DND-41 (cell line): ENCODE results near the gene SLC2A1.

Source experiments
- ATAC-seq: fragments of 200-7000 bp; cut with Tn5 transposase; 3 replicates; pipeline ENCODE4 v1.9.1; 2021; ENCODE audit warnings: low read depth; ENCODE audit not compliant: insufficient read depth
- DNase-seq: peaks from one replicate; pipeline ENCODE4 v3.0.0-alpha.2; 2020
- H2AFZ ChIP-seq: 2 replicates; pipeline ENCODE4 v1.6.0; 2012; ENCODE audit warnings: low read depth, low read length
- H3K27ac ChIP-seq: 2 replicates; pipeline ENCODE4 v1.5.1; 2012; ENCODE audit warnings: low read length, inconsistent platforms
- H3K27me3 ChIP-seq: fragments of 200-600 bp; sonication (generic); 2 replicates; pipeline ENCODE4 v1.6.0; 2012; ENCODE audit warnings: low read length, mild to moderate bottlenecking, inconsistent platforms; ENCODE audit not compliant: insufficient read depth, poor library complexity
- H3K36me3 ChIP-seq: 2 replicates; pipeline ENCODE4 v1.5.1; 2012; ENCODE audit warnings: low read length, inconsistent platforms; ENCODE audit not compliant: insufficient read depth
- H3K4me1 ChIP-seq: 2 replicates; pipeline ENCODE4 v1.5.1; 2012; ENCODE audit warnings: mild to moderate bottlenecking, low read length; ENCODE audit not compliant: insufficient read depth
- H3K4me2 ChIP-seq: 2 replicates; pipeline ENCODE4 v1.6.0; 2012; ENCODE audit warnings: mild to moderate bottlenecking, moderate library complexity, low read length, inconsistent platforms; ENCODE audit not compliant: insufficient read depth
- H3K4me3 ChIP-seq, 2 experiments: fragments of 200-600 bp in 1 of 2; shearing (Covaris generic) in 1 of 2; 2 replicates each; pipeline ENCODE4 v1.5.1; 2012 to 2016; ENCODE audit warnings: inconsistent platforms in 2 of 2, low read length in 2 of 2, mild to moderate bottlenecking in 2 of 2, low read depth in 1 of 2, moderate library complexity in 1 of 2
- H3K79me2 ChIP-seq: 2 replicates; pipeline ENCODE4 v1.6.0; 2012; ENCODE audit warnings: low read length, inconsistent platforms; ENCODE audit not compliant: insufficient read depth
- H3K9ac ChIP-seq: 2 replicates; pipeline ENCODE4 v1.6.0; 2012; ENCODE audit warnings: low read depth, mild to moderate bottlenecking, inconsistent platforms, low read length, moderate library complexity
- H3K9me3 ChIP-seq: 2 replicates; pipeline ENCODE4 v1.5.1; 2012; ENCODE audit warnings: low read length, moderate library complexity, mild to moderate bottlenecking, inconsistent platforms; ENCODE audit not compliant: insufficient read depth, severe bottlenecking
- H4K20me1 ChIP-seq: 2 replicates; pipeline ENCODE4 v1.6.0; 2012; ENCODE audit warnings: low read length; ENCODE audit not compliant: insufficient read depth
- EZH2 ChIP-seq: IDR thresholded peaks from 3 replicates; pipeline ENCODE4 v1.6.1; 2012; ENCODE audit warnings: borderline replicate concordance, low read depth, mild to moderate bottlenecking, moderate library complexity, low read length, inconsistent platforms; ENCODE audit not compliant: severe bottlenecking
- TF ChIP-seq, protein P1 (sequence below): IDR thresholded peaks from 2 replicates; pipeline ENCODE4 v1.5.1; 2012; ENCODE audit warnings: borderline replicate concordance, low read length, moderate library complexity, mild to moderate bottlenecking; ENCODE audit not compliant: poor library complexity, severe bottlenecking; ENCODE audit errors: extremely low read depth

SLC2A1 gene

DNA sequence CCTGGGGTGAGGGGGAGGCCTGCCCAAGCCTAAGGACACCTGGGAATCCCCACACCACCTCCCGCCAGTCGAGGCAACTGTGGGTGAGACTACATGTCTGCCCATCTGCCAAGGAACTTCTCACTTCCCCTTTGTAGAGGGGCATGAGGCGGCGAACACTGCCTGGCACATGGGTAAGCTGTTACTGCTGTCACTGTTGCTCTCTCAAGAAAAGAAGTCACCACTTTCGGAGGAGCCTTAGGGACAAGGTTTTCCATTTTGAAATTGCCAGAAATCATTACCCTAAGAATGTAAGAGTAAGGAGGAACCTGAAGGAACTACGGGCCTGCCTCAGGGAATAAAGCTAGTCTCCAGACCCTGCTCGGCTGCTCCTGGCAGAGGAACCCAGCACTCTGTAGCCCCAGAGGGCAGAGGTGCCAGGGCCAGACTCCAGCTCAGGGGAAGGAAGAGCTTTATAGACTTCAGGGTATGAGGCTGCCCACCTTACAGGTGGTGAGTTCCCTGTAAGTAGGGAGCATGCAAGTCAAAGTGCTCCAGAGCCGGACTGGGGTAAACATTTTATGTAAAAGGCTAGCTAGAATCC is 23.3 kb downstream of the SLC2A1 start:
- TF ChIP-seq, protein P1, sequence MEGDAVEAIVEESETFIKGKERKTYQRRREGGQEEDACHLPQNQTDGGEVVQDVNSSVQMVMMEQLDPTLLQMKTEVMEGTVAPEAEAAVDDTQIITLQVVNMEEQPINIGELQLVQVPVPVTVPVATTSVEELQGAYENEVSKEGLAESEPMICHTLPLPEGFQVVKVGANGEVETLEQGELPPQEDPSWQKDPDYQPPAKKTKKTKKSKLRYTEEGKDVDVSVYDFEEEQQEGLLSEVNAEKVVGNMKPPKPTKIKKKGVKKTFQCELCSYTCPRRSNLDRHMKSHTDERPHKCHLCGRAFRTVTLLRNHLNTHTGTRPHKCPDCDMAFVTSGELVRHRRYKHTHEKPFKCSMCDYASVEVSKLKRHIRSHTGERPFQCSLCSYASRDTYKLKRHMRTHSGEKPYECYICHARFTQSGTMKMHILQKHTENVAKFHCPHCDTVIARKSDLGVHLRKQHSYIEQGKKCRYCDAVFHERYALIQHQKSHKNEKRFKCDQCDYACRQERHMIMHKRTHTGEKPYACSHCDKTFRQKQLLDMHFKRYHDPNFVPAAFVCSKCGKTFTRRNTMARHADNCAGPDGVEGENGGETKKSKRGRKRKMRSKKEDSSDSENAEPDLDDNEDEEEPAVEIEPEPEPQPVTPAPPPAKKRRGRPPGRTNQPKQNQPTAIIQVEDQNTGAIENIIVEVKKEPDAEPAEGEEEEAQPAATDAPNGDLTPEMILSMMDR = no peak
- TF ChIP-seq EZH2 = no peak
- Histone ChIP-seq H3K27ac (no peak overlapping the region), H3K36me3 (peaks cover 98% of the 10 kb centered on the region), H4K20me1 (peaks cover 97% of the 10 kb centered on the region), H3K4me2 (no peak overlapping the region), H3K4me3 (no peak overlapping the region), H3K4me1 (peaks cover 47% of the 10 kb centered on the region), H3K9ac (no peak overlapping the region), H2AFZ (no peak overlapping the region), H3K9me3 (no peaks in the 10 kb centered on the region), H3K79me2 (peaks cover 99% of the 10 kb centered on the region), H3K27me3 (no peaks in the 10 kb centered on the region)
- ATAC-seq = no peak
- no peak for DNase-seq

DNA sequence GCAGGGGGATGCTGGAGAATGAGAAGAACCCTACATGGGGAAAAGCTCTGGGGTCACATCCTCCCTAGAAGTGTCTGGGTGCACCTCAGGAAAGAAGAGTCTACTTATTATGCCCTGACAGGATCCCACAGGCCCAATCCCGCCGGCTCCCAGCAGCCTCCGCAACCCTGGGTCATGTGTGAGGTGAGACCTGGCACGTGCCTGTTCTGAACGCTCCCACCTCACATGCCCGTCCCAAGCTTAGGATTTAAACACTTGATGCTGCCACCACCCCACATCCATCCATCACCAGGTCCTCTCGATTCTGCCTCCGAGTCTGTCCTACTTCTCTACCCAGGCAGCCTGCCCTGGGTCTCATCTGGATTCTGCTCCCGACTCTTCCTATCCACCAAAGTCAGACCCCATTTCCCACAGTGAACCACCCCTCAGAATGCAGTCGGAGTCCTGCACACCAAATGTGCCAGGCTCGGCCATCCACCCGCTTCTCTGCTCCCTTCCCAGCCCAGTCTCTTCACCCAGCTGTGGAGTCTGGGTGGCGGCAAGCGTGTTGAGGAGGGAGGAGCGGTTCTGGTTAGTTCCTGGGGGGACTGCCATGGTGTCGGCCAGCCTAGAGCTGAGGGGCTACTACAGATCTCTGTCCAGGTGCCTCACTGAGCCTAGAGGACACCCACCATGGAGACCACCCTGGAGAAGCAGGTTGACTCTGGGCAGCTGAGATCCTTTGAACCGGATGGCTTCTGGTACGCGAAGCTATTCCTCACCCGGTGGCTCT is 23.9 kb downstream of the SLC2A1 start:
- H3K9me3 ChIP-seq = no peaks in the 10 kb centered on the region
- H3K27ac ChIP-seq = no peak overlapping the region
- ATAC-seq (no peak), DNase-seq (no peak)
- TF ChIP-seq, protein P1 = no peak
- no peak for TF ChIP-seq EZH2
- H3K9ac ChIP-seq = no peak overlapping the region
- H3K36me3 ChIP-seq = peaks cover 99% of the 10 kb centered on the region
- no peak overlapping the region for H2AFZ ChIP-seq
- H3K4me2 ChIP-seq = no peak overlapping the region
- no peaks in the 10 kb centered on the region for H3K27me3 ChIP-seq
- peaks cover 97% of the 10 kb centered on the region for H4K20me1 ChIP-seq
- peaks cover 47% of the 10 kb centered on the region for H3K4me1 ChIP-seq
- no peak overlapping the region for H3K4me3 ChIP-seq
- H3K79me2 ChIP-seq = peaks cover 93% of the 10 kb centered on the region

DNA sequence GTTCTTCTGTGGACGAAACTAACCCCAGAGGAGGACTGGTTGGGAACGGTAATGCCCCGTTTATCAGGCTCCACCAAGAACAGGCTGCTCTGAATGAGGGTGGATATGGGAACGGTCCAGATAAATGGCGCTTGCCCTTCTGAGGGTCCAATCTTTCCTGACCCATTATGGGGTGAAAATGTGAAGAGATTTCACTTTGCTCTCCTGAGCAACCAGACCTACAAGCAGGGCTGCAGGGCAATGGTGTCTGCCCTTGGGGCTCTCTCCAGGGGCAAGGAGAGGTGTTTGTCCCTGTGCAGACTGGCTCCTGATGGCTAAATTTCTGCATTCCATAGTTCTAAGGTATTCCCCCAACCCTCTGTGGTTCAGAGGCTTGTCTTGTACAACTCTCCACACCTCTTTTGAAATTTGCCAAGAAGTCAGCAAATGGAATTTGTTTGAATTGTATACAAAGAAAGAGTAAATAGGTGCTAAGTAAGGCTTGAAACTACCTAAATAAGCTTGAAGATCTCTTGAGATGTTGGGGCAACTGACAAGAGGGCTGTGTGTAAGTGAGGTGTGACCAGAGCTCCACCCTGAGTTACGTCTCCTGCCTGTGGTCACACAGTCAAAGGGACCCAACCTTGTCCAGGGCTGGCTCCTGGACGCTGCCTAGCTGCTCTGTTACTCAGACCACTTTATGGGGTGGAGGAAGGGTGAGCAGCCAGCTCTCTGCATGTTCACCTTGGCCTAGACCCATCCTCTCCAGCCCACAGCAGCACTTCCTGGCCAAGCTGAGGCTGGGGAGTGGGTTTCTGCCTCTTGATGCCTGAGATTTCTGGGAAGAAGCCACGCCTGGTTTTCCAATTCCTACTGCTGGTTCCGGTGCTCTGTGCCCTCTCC is 24.8 kb downstream of the SLC2A1 start:
- Histone ChIP-seq H3K79me2 (peaks cover 87% of the 10 kb centered on the region), H3K36me3 (peaks cover 99% of the 10 kb centered on the region), H3K9me3 (no peaks in the 10 kb centered on the region), H4K20me1 (peaks cover 97% of the 10 kb centered on the region), H3K27ac (no peak overlapping the region; the same call in 1 of the 2 replicates), H3K27me3 (no peaks in the 10 kb centered on the region), H3K4me3 (no peak overlapping the region), H3K4me1 (peaks cover 47% of the 10 kb centered on the region), H2AFZ (no peak overlapping the region), H3K4me2 (no peak overlapping the region), H3K9ac (no peak overlapping the region)
- no peak for ATAC-seq
- TF ChIP-seq, protein P1 = no peak
- TF ChIP-seq EZH2 = no peak
- no peak for DNase-seq
